Neuron (in vitro differentiated cells): ENCODE results near the gene DNAH2.

Source experiments
- H2AFZ ChIP-seq: one replicate; pipeline ENCODE4 v1.6.1; 2013; ENCODE audit warnings: low read depth, mild to moderate bottlenecking, inconsistent platforms, low read length, moderate library complexity
- H3K27me3 ChIP-seq: one replicate; pipeline ENCODE4 v1.6.1; 2013; ENCODE audit warnings: low read length; ENCODE audit not compliant: insufficient read depth
- H3K36me3 ChIP-seq: one replicate; pipeline ENCODE4 v1.6.1; 2013; ENCODE audit warnings: low read length; ENCODE audit not compliant: insufficient read depth
- H3K4me1 ChIP-seq: one replicate; pipeline ENCODE4 v1.6.1; 2013; ENCODE audit warnings: low read length; ENCODE audit not compliant: insufficient read depth
- H3K4me3 ChIP-seq: 2 replicates; pipeline ENCODE4 v1.5.1; 2013; ENCODE audit warnings: mild to moderate bottlenecking, low read length, moderate library complexity
- H3K9me3 ChIP-seq: one replicate; pipeline ENCODE4 v1.6.1; 2013; ENCODE audit warnings: low read length

DNAH2 gene

DNA sequence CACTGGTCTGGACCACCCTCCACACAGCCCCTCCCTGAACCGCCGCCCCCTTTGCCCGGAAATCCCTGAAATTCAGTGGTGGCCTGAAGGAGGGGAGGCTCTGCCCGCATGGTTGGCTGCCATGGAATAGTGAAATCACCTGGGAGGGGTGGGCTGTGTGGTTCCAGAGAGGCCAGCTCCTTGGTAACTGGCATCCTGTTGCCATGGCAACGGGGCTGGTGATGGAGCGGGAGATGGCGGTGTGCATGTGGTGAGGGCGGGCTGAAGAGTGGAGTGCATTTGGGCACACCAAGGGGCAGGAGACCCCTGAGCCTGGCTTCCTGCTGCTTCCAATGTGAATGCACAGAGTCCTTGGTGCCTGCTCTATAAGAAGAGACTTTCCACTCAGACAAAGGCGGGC, 10.1 kb upstream of the DNAH2 start:
- Histone ChIP-seq H3K4me3 (no peak overlapping the region), H3K36me3 (no peaks in the 10 kb centered on the region), H2AFZ (no peak overlapping the region), H3K27me3 (no peaks in the 10 kb centered on the region), H3K9me3 (no peaks in the 10 kb centered on the region), H3K4me1 (peaks cover 64% of the 10 kb centered on the region)

DNA sequence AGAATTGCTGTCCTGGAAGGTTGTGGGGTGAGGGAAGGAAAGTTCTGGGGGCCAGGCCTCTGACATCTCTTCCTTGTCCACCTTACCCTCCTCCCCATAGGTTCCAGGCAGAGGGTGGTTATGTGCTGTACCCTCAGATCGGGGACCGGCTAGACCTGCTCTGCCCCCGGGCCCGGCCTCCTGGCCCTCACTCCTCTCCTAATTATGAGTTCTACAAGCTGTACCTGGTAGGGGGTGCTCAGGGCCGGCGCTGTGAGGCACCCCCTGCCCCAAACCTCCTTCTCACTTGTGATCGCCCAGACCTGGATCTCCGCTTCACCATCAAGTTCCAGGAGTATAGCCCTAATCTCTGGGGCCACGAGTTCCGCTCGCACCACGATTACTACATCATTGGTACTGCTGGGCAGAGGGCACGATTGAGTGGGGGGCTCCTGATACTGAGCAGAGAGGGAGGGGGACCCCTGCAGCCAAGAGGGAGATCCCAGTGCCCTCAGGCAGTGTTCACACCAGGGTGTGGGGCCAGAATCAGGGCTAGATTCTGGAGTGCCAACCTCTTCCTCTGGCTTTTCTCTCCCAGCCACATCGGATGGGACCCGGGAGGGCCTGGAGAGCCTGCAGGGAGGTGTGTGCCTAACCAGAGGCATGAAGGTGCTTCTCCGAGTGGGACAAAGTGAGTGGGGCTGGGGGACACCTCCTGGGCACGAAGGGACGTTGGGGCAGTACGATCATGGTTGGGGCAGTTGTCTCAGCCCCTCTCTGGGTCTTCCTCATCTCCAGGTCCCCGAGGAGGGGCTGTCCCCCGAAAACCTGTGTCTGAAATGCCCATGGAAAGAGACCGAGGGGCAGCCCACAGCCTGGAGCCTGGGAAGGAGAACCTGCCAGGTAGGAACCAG, 9.4 kb upstream of the DNAH2 start:
- no peaks in the 10 kb centered on the region for H3K36me3 ChIP-seq
- peaks cover 63% of the 10 kb centered on the region for H3K4me1 ChIP-seq
- no peak overlapping the region for H3K4me3 ChIP-seq
- no peak overlapping the region for H2AFZ ChIP-seq
- H3K27me3 ChIP-seq: no peaks in the 10 kb centered on the region
- no peaks in the 10 kb centered on the region for H3K9me3 ChIP-seq

- Histone ChIP-seq H2AFZ (no peak overlapping the region), H3K4me3 (no peak overlapping the region), H3K4me1 (peaks cover 62% of the 10 kb centered on the region), H3K36me3 (no peaks in the 10 kb centered on the region), H3K27me3 (no peaks in the 10 kb centered on the region), H3K9me3 (no peaks in the 10 kb centered on the region)
Measured at GRCh38 chr17:7709031-7709430, 8.5 kb upstream of the DNAH2 start.

DNA sequence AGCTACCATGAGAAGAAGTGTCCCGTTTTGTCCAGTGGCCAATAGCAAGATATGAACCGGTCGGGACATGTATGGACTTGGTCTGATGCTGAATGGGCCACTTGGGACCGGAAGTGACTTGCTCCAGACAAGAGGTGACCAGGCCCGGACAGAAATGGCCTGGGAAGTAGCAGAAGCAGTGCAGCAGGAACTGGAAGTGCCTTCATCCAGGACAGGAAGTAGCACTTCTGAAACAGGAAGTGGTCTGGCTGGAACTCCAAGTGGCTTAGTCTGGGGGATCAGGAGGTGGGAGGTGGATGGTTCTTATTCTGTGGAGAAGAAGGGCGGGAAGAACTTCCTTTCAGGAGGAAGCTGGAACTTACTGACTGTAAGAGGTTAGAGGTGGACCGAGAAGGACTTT, 7.2 kb upstream of the DNAH2 start:
- Histone ChIP-seq H3K4me1 (peaks cover 64% of the 10 kb centered on the region), H3K4me3 (no peak overlapping the region), H3K9me3 (no peaks in the 10 kb centered on the region), H2AFZ (no peak overlapping the region), H3K27me3 (no peaks in the 10 kb centered on the region), H3K36me3 (no peaks in the 10 kb centered on the region)

GRCh38 chr17:7711051-7711755, 6.3 kb upstream of the DNAH2 start:
- Histone ChIP-seq H3K36me3 (no peaks in the 10 kb centered on the region), H3K4me3 (no peak overlapping the region), H3K9me3 (no peaks in the 10 kb centered on the region), H3K27me3 (no peaks in the 10 kb centered on the region), H2AFZ (no peak overlapping the region), H3K4me1 (peaks cover 68% of the 10 kb centered on the region)

GRCh38 chr17:7712111-7712771, 5.3 kb upstream of the DNAH2 start:
- Histone ChIP-seq H2AFZ (no peak overlapping the region), H3K36me3 (no peaks in the 10 kb centered on the region), H3K9me3 (no peaks in the 10 kb centered on the region), H3K4me3 (no peak overlapping the region), H3K27me3 (no peaks in the 10 kb centered on the region), H3K4me1 (peaks cover 64% of the 10 kb centered on the region)

GRCh38 chr17:7713782-7714181, 3.8 kb upstream of the DNAH2 start:
- Histone ChIP-seq H3K9me3 (no peaks in the 10 kb centered on the region), H2AFZ (no peak overlapping the region), H3K36me3 (no peaks in the 10 kb centered on the region), H3K4me1 (peaks cover 66% of the 10 kb centered on the region), H3K27me3 (no peaks in the 10 kb centered on the region), H3K4me3 (no peak overlapping the region)

- H3K9me3 ChIP-seq: no peaks in the 10 kb centered on the region
- peaks cover 67% of the 10 kb centered on the region for H3K4me1 ChIP-seq
- H3K27me3 ChIP-seq: peaks cover 4% of the 10 kb centered on the region
- no peak overlapping the region for H2AFZ ChIP-seq
- H3K36me3 ChIP-seq: no peaks in the 10 kb centered on the region
- no peak overlapping the region for H3K4me3 ChIP-seq
Measured at GRCh38 chr17:7714721-7715594, 2.6 kb upstream of the DNAH2 start.

- Histone ChIP-seq H2AFZ (no peak overlapping the region), H3K4me3 (peak overlapping the region; percentile 66), H3K9me3 (no peaks in the 10 kb centered on the region), H3K4me1 (peaks cover 66% of the 10 kb centered on the region), H3K36me3 (no peaks in the 10 kb centered on the region), H3K27me3 (peaks cover 4% of the 10 kb centered on the region)
Measured at GRCh38 chr17:7715936-7716886, 1.3 kb upstream of the DNAH2 start.

DNA sequence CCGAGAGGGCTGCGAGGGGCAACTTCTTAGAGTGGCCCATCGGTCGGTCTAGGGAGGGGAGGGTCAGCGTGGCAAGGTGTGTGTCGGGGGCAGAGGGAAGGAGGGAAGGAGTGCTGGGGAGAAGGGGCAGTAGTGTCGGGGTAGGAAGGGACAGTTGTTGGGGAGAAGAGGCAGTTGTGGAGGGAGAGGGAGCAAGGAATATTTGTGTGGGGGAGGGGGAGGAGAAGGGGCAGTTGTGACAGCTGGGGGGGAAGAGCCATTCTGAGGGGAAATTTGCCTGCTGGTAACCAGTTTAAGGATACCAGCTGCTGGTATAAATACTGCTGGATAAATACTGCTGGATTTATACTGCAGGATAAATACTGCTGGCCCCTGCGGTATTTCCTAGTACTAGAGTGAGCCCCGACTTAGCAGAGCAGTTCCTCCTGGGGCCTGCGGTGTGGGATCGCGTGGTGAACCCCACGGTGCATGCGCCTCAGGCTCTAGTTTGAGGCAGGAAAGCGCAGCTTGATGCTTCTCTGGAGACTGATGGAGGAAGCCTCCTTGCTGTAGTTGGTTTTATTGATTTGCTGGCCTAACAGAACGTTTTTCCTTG, 309 bp downstream of the DNAH2 start:
- peak overlapping the region; percentile 73 for H2AFZ ChIP-seq
- H3K27me3 ChIP-seq: peaks cover 4% of the 10 kb centered on the region
- H3K4me3 ChIP-seq: peak overlapping the region; percentile 66
- no peaks in the 10 kb centered on the region for H3K36me3 ChIP-seq
- H3K4me1 ChIP-seq: peaks cover 50% of the 10 kb centered on the region
- H3K9me3 ChIP-seq: no peaks in the 10 kb centered on the region

DNA sequence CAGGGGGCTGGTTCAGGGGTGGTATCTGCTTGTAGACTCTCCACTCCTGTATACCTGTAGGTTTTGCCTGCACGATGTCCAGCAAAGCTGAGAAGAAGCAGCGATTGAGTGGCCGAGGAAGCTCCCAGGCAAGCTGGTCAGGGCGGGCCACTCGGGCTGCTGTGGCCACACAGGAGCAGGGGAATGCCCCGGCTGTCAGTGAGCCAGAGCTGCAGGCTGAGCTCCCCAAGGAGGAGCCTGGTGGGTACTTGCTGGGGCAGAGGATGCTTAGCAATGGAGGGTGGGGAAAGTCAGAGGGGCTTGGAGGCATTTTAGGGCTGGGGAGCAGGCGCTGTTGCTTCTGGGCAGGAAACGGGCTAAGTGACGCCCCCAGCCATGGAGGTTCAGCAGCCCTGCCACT, 2.1 kb downstream of the DNAH2 start:
- no peaks in the 10 kb centered on the region for H3K9me3 ChIP-seq
- H3K36me3 ChIP-seq: no peaks in the 10 kb centered on the region
- no peak overlapping the region for H3K4me3 ChIP-seq
- peaks cover 4% of the 10 kb centered on the region for H3K27me3 ChIP-seq
- no peak overlapping the region for H2AFZ ChIP-seq
- H3K4me1 ChIP-seq: peaks cover 36% of the 10 kb centered on the region
